Smooth muscle cell (in vitro differentiated cells): Measurements from ENCODE around the gene PRKAG2. TPM values are rescaled to one million over a fixed set of nuclear protein-coding genes. Genes with fewer than 3 reads are reported as not detected.

Experiments
- DNase-seq: peaks from one replicate; lab custom pipeline; 2025; ENCODE audit not compliant: unreplicated experiment; lab: John Stamatoyannopoulos, UW
- H2AFZ ChIP-seq: fragments of 200-600 bp; sonication (generic); 2 replicates; pipeline ENCODE4 v1.6.0; 2016; ENCODE audit warnings: antibody characterized with exemption, low read depth, mild to moderate bottlenecking
- H3F3A ChIP-seq: fragments of 200-600 bp; sonication (generic); 2 replicates; pipeline ENCODE4 v1.6.0; 2017; ENCODE audit warnings: antibody characterized with exemption, low read depth
- H3K27ac ChIP-seq: fragments of 200-600 bp; sonication (generic); 2 replicates; pipeline ENCODE4 v1.5.1; 2016; ENCODE audit warnings: low read depth, mild to moderate bottlenecking
- H3K27me3 ChIP-seq: fragments of 200-600 bp; sonication (generic); 2 replicates; pipeline ENCODE4 v1.6.1; 2016; ENCODE audit warnings: low read depth, mild to moderate bottlenecking
- H3K36me3 ChIP-seq: fragments of 200-600 bp; sonication (generic); 2 replicates; pipeline ENCODE4 v1.5.1; 2016; ENCODE audit warnings: low read depth
- H3K4me1 ChIP-seq: fragments of 200-600 bp; sonication (generic); 2 replicates; pipeline ENCODE4 v1.5.1; 2016; ENCODE audit warnings: low read depth
- H3K4me2 ChIP-seq: fragments of 200-600 bp; sonication (generic); 2 replicates; pipeline ENCODE4 v1.6.0; 2016; ENCODE audit warnings: mild to moderate bottlenecking
- H3K4me3 ChIP-seq: fragments of 200-600 bp; sonication (generic); 2 replicates; pipeline ENCODE4 v1.5.1; 2016; ENCODE audit warnings: mild to moderate bottlenecking
- H3K79me2 ChIP-seq: fragments of 200-600 bp; sonication (generic); 2 replicates; pipeline ENCODE4 v1.6.0; 2016; ENCODE audit warnings: low read depth, mild to moderate bottlenecking
- H3K9ac ChIP-seq: fragments of 200-600 bp; sonication (generic); 2 replicates; pipeline ENCODE4 v1.6.0; 2016; ENCODE audit warnings: low read depth
- H3K9me3 ChIP-seq: fragments of 200-600 bp; sonication (generic); replicated peaks from 2 replicates; pipeline ENCODE4 v1.5.1; 2016; ENCODE audit warnings: low read depth
- H4K20me1 ChIP-seq: fragments of 200-600 bp; sonication (generic); 2 replicates; pipeline ENCODE4 v1.6.0; 2016; ENCODE audit warnings: low read depth
- WGBS: methylation state at CpG from one replicate; pipeline ENCODE4 v1.1.7; 2016; ENCODE audit warnings: low lambda C conversion rate; 5-methylcytosine and 5-hydroxymethylcytosine counted together
- polyA plus RNA-seq: library from polyadenylated mRNA; unstranded; fragments of >200 nt; fragmentation: Nextera tagmentation; extraction: Ambion mirVana; gene quantifications from 2 replicates; pipeline ENCODE4 v1.2.1, GENCODE V29; 2016
- total RNA-seq: library from RNA; depleted of rRNA; stranded (reverse); fragments of >200 nt; gene quantifications from 2 replicates; pipeline ENCODE4 v1.2.3, GENCODE V29; 2014
- TF ChIP-seq, protein P1 (sequence below): fragments of 200-600 bp; sonication (generic); IDR thresholded peaks from 2 replicates; pipeline ENCODE4 v1.5.1; 2017; ENCODE audit warnings: borderline replicate concordance, mild to moderate bottlenecking, antibody characterized with exemption; ENCODE audit not compliant: insufficient read depth, poor library complexity, severe bottlenecking

PRKAG2 gene
- total and polyA plus RNA-seq, 2 experiments from 2014 or later = 3.5 to 3.9 TPM

DNA sequence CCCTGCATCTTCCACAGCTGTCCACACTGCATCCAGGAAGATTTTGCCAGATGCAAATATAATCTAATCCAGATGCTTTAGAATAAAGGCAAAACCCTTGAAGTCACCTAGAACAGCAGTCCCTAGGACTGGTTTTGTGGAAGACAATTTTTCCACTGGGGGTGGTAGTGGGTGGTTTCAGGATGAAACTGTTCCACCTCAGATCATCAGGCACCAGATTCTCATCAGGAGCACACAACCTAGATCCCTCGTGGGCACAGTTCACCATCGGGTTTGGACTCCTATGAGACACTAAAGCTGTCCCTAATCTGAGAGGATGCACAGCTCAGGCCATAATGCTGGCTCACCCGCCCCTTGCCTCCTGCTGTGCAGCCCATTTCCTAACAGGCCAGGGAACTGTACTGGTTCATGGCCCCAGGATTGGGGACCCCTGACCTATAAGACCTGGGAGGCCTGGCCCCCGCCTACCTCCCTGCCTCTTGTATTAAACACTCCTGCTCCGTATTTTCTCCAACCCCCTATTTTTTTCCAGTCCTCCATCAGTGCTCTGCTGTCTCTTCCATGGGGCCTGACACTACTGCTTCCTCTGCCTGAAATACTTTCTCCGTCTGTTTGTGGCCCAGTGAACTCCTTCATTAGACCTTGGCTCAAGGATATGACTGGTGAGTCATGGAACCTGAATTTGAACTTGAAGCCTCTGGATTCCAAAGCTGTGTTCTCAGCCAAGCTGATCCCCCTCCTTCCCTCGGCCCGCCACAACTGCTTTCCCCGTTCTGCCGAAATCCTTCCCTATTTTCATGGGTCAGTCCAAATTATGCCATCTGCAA is 277.3 kb downstream of the PRKAG2 start:
- Histone ChIP-seq H2AFZ (no peak overlapping the region), H3K4me1 (no peaks in the 10 kb centered on the region), H3K9ac (peak overlapping the region; percentile 26), H3K36me3 (no peaks in the 10 kb centered on the region), H3K27ac (peak overlapping the region; percentile 75), H3K4me3 (no peak overlapping the region), H3K9me3 (no peaks in the 10 kb centered on the region), H4K20me1 (no peaks in the 10 kb centered on the region), H3K4me2 (peak overlapping the region; percentile 57), H3F3A (peaks cover 13% of the 10 kb centered on the region), H3K27me3 (no peaks in the 10 kb centered on the region), H3K79me2 (peaks cover 17% of the 10 kb centered on the region)
- no peak for DNase-seq
- WGBS = 28% methylated on average over 10 of the region's 10 CpGs
- TF ChIP-seq, protein P1, sequence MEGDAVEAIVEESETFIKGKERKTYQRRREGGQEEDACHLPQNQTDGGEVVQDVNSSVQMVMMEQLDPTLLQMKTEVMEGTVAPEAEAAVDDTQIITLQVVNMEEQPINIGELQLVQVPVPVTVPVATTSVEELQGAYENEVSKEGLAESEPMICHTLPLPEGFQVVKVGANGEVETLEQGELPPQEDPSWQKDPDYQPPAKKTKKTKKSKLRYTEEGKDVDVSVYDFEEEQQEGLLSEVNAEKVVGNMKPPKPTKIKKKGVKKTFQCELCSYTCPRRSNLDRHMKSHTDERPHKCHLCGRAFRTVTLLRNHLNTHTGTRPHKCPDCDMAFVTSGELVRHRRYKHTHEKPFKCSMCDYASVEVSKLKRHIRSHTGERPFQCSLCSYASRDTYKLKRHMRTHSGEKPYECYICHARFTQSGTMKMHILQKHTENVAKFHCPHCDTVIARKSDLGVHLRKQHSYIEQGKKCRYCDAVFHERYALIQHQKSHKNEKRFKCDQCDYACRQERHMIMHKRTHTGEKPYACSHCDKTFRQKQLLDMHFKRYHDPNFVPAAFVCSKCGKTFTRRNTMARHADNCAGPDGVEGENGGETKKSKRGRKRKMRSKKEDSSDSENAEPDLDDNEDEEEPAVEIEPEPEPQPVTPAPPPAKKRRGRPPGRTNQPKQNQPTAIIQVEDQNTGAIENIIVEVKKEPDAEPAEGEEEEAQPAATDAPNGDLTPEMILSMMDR = no peak

DNA sequence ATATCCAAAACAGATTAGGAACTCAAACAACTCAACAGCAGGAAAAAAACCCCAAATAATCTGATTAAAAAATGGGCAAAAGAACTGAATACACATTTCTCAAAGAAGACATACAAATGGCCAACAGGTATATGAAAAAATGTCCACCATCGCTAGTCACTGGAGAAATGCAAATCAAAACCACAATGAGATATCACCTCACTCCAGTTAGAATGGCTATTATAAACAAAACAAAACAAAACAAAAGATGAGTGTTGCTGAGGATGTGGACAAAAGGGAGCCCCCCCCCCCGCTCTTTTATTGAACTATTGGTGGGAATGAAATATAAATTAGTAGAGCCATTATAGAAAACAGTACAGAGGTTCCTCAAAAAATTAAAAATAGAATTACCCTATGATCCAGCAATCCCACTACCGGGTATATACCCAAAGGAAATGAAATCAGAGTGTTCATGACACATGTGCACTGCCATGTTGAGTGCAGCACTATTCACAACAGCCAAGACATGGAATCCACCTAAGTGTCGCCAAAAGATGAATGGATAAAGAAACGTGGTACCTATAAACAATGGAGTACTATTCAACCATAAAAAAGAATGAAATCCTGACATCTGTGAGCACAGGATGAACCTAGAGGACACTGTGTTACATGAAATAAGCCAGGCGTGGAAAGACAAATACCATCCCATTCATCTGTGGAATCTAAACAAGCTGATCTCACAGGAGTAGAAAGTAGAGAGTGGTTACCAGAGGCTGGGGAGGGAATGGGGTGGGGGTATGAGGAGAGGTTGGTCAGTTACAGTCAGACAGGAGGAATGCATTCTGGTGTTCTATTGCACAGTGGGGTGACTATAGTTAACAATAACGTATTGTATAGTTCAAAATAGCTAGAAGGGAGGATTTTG is 279.1 kb downstream of the PRKAG2 start:
- no peak overlapping the region for H2AFZ ChIP-seq
- no peak overlapping the region for H3K4me2 ChIP-seq
- peak overlapping the region; percentile 75 for H3K27ac ChIP-seq
- no peaks in the 10 kb centered on the region for H3K4me1 ChIP-seq
- DNase-seq = no peak
- no peaks in the 10 kb centered on the region for H3K27me3 ChIP-seq
- TF ChIP-seq, protein P1 = no peak
- peaks cover 17% of the 10 kb centered on the region for H3K79me2 ChIP-seq
- H3K9me3 ChIP-seq = no peaks in the 10 kb centered on the region
- H3K9ac ChIP-seq = no peak overlapping the region
- H3F3A ChIP-seq = peaks cover 13% of the 10 kb centered on the region
- WGBS = 85% methylated on average over 7 of the region's 7 CpGs
- no peaks in the 10 kb centered on the region for H3K36me3 ChIP-seq
- H3K4me3 ChIP-seq = no peak overlapping the region
- H4K20me1 ChIP-seq = no peaks in the 10 kb centered on the region

- H3K4me2 ChIP-seq = no peak overlapping the region
- H3K9me3 ChIP-seq = no peaks in the 10 kb centered on the region
- H3K9ac ChIP-seq = no peak overlapping the region
- H2AFZ ChIP-seq = no peak overlapping the region
- WGBS = 94% methylated on average over 3 of the region's 3 CpGs
- no peaks in the 10 kb centered on the region for H3K27me3 ChIP-seq
- peaks cover 13% of the 10 kb centered on the region for H3K79me2 ChIP-seq
- no peaks in the 10 kb centered on the region for H3K36me3 ChIP-seq
- TF ChIP-seq, protein P1 = no peak
- no peak overlapping the region for H3K4me3 ChIP-seq
- DNase-seq = no peak
- no peak overlapping the region for H3K27ac ChIP-seq
- no peaks in the 10 kb centered on the region for H4K20me1 ChIP-seq
- H3F3A ChIP-seq = peaks cover 13% of the 10 kb centered on the region
- H3K4me1 ChIP-seq = no peaks in the 10 kb centered on the region
Measured at GRCh38 chr7:151595702-151596350, 281.1 kb downstream of the PRKAG2 start.
